HG03432 (cell line): ENCODE data around the gene MANBA.
A peak's percentile ranks its signal among the peaks of the same experiment; 100 is the strongest.

Source experiments
- ATAC-seq: cut with Tn5 transposase; IDR thresholded peaks from one replicate; pipeline ENCODE4 v1.9.1; 2021; ENCODE audit warnings: mild to moderate bottlenecking, moderate library complexity; ENCODE audit not compliant: unreplicated experiment

The MANBA gene

DNA sequence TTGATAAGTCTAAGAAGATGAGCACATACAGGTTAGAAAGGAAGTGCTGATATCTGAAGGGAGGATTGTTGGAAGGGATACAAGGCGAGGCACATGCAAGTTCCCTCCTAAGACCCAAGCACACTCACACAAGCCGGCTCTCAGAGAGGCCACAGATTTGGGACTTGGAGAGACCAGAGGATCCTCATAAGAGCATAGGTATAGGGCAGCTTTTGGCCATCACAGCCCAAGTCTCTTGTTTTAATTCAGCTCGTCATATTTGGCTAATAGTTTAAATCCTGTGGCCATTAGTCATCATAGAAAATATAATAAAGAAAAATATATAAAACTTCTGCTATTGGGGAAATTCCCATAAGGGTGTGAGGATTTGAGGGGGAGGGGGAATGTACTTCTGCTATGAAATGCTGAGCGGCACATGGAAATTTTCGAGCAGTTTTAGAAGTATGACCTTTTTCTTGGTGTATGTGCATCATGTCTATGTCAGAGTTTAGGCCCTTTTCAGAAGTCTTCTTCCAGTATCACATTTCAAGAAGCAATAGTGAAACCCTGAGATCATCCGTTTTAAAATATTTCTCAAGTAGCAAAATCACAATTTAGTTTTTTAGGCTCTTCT lies 161.9 kb downstream of the MANBA start:
- peak; percentile 53 for ATAC-seq

DNA sequence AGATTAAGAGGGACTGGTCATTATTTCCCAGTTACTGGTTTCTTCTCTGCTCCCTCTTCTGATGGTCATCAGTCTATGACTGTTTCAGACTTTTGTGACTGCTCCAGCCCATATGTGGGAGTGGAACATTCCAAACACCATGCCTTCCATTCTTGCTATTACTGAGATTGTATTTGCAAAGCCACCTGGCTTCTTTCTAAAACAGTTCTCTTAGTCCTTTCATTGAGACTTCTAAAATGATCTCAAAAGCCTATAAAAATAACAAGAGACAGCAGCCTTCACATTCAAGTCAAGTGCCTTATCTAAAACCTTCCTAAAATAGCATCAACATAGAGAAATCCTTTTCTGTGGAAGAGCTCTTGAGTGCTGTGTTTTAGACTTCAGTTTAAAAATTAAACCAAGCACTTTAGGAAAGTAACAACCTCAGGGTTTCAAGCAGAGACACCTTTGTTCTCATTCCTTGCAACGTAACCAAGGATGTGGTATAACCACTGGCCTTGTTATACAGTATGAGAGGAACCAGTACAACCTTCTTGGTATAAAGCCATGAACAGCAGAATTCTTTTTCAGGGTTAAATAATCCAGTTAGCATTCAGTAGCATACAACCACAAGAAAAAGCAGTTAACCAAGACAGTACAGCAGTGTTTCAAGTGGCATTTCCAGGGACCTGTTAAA lies 162.5 kb downstream of the MANBA start:
- peak; percentile 72 for ATAC-seq

DNA sequence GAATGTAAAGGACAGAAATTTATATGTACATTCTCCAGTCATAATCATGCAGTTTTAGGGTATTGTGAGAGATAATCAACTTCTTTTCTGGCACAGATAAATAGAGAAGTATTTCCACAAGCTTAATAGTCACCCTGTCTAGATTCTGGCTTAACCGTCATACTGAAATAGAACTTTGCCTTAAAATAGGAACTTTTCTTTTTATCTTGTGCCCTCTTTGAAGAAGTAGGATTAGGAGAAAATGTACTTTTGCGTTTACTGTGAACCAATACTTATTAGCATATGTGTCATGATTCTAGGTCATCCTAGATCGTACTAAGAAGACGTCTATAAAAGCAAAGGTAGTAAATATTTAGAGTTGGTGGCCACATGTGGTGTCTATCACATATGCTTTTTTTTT lies 164.2 kb downstream of the MANBA start:
- no peak for ATAC-seq

DNA sequence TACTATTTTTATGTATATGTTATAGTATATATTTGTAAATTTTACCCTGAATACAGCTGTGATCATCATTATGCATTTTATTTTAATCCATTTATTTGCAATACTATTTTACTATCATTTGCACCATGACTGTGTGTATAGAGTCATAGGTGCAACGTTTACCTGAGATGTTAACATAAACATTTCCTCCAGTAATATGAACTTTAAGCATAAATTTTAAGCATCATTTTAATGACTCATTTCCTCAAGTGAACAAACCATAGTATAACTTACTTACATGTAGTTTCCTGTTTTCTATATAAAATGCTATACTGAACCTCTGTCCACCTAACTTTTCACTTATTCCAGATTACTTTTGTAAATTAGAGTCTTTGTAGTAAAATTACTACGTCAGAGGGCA lies 166.8 kb downstream of the MANBA start:
- no peak for ATAC-seq

DNA sequence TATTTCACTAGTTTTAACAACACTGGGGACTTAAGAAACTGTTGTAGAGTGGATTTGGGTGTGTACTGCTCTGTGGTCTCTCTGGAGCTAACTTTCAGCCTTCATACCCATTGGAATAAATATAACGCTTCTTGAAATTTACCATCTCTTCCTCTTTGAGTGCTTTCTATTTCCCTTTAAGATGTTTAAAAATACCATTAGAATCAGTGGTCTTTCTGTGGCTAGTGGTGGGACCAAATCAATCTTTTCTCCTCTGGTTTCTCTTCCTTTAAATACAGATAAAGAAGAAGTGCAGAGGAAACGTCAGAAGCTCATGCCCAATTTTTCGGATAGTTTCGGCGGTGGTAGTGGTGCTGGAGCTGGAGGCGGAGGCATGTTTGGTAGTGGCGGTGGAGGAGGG lies 167.6 kb downstream of the MANBA start:
- no peak for ATAC-seq

DNA sequence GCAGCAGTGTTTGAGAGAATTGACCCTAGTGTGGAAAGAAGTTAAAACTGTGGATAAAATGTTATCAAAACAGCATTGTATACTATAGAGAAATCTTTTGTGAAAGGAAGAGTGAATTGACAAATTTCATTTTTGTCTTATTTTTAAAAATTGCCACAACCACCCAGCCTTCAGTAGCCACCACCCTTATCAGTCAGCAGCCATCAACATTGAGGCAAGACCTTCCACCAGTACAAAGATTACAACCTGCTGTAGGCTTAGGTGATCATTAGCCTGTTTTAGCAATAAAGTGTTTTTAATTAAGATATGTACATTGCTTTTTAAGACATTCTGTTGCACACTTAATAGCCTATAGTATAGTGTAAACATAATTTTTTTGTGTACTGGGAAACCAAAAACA lies 168.5 kb downstream of the MANBA start:
- ATAC-seq: no peak

GRCh38 chr4:102589743-102590142 lies 171.0 kb downstream of the MANBA start:
- no peak for ATAC-seq

DNA sequence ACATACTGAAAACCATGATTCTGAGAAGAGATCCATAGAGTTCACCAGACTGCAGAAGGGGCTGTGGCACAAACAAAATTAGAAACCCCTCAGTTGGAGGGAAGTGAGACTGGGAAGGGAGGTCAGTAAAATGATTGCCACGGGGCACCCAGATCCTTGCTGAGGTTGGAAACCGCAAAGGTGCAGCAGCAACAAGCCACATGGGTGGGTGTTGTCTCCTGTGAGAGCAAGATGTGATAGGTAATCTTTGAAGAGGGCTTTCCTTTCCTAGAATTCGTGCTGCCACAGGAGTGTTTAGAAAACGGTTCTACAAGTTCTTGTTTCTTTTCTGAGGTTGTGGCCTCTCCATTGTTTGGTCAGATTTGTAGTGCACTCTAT lies 174.1 kb downstream of the MANBA start:
- peak; percentile 37 for ATAC-seq

GRCh38 chr4:102586002-102586643 lies 174.6 kb downstream of the MANBA start:
- peak; percentile 56 for ATAC-seq

GRCh38 chr4:102585329-102585728 lies 175.4 kb downstream of the MANBA start:
- ATAC-seq: no peak

- ATAC-seq: no peak
Measured at GRCh38 chr4:102584091-102584490, 176.7 kb downstream of the MANBA start.
